PC-3 (cell line): ENCODE results near the gene SETMAR. TPM values are rescaled to one million over a fixed set of nuclear protein-coding genes. Genes with fewer than 3 reads are reported as not detected.

ENCODE experiments used
- ATAC-seq: fragments of 200-7000 bp; cut with Tn5 transposase; 2 replicates; pipeline ENCODE4 v1.9.1; 2020; ENCODE audit warnings: mild to moderate bottlenecking, moderate library complexity
- BruUV-seq: library from RNA; stranded (reverse); fragments of 400-500 nt; replicated peaks from 2 replicates; lab custom pipeline; 2021; lab: Mats Ljungman, UMichigan
- CTCF ChIA-PET: fragments of 300-600 bp; sonication (Branson Sonifier 250); formaldehyde crosslinking; loops from one replicate; lab custom pipeline; 2022; ENCODE audit warnings: antibody characterized with exemption; lab: Charles Lee
- POLR2A ChIA-PET: fragments of 300-600 bp; sonication (Branson Sonifier 250); formaldehyde crosslinking; loops from one replicate; lab custom pipeline; 2022; ENCODE audit warnings: antibody characterized with exemption; ENCODE audit not compliant: unreplicated experiment; lab: Charles Lee
- DNase-seq: peaks from one replicate; pipeline ENCODE4 v3.0.0-alpha.2; 2015
- H2AFZ ChIP-seq: fragments of 300-600 bp; sonication (generic); 2 replicates; pipeline ENCODE4 v1.6.0; 2016; ENCODE audit warnings: antibody characterized with exemption, low read length
- H3F3A ChIP-seq: fragments of 300-600 bp; sonication (generic); one replicate; pipeline ENCODE4 v1.6.0; 2017; ENCODE audit warnings: antibody characterized with exemption, low read length, control low read depth, mild to moderate bottlenecking; ENCODE audit not compliant: unreplicated experiment
- H3K27ac ChIP-seq: fragments of 300-600 bp; sonication (generic); 2 replicates; pipeline ENCODE4 v1.5.1; 2016; ENCODE audit warnings: mild to moderate bottlenecking, low read length
- H3K27me3 ChIP-seq: fragments of 300-600 bp; sonication (generic); 2 replicates; pipeline ENCODE4 v1.6.1; 2016; ENCODE audit warnings: low read length, mixed read lengths
- H3K36me3 ChIP-seq: fragments of 300-600 bp; sonication (generic); 2 replicates; pipeline ENCODE4 v1.6.1; 2016; ENCODE audit warnings: low read depth, mixed run types, low read length, mixed read lengths
- H3K4me1 ChIP-seq: fragments of 300-600 bp; sonication (generic); 2 replicates; pipeline ENCODE4 v1.5.1; 2016; ENCODE audit warnings: low read length; ENCODE audit not compliant: insufficient read depth
- H3K4me2 ChIP-seq: fragments of 300-600 bp; sonication (generic); 2 replicates; pipeline ENCODE4 v1.6.0; 2016; ENCODE audit warnings: low read length
- H3K4me3 ChIP-seq: fragments of 300-600 bp; sonication (generic); 2 replicates; pipeline ENCODE4 v1.5.1; 2016; ENCODE audit warnings: mild to moderate bottlenecking, low read length, mixed read lengths
- H3K79me2 ChIP-seq: fragments of 300-600 bp; sonication (generic); 2 replicates; pipeline ENCODE4 v1.6.1; 2017; ENCODE audit warnings: low read length, mixed read lengths
- H3K9ac ChIP-seq: fragments of 300-600 bp; sonication (generic); 2 replicates; pipeline ENCODE4 v1.6.0; 2016; ENCODE audit warnings: mild to moderate bottlenecking, low read length
- H3K9me2 ChIP-seq: fragments of 300-600 bp; sonication (generic); replicated peaks from 2 replicates; pipeline ENCODE4 v1.6.1; 2016; ENCODE audit warnings: mixed run types, low read length, mixed read lengths
- H3K9me3 ChIP-seq: fragments of 300-600 bp; sonication (generic); 2 replicates; pipeline ENCODE4 v1.6.1; 2016; ENCODE audit warnings: low read length, mixed read lengths
- H4K20me1 ChIP-seq: fragments of 300-600 bp; sonication (generic); 2 replicates; pipeline ENCODE4 v1.6.1; 2016; ENCODE audit warnings: low read length, mixed read lengths
- EZH2 ChIP-seq: fragments of 300-600 bp; sonication (generic); IDR thresholded peaks from one replicate; pipeline ENCODE4 v1.6.1; 2017; ENCODE audit warnings: antibody characterized with exemption, mild to moderate bottlenecking, low read length; ENCODE audit not compliant: unreplicated experiment
- EZH2phosphoT487 ChIP-seq: fragments of 300-600 bp; sonication (generic); IDR thresholded peaks from 2 replicates; pipeline ENCODE4 v1.6.1; 2018; ENCODE audit warnings: mild to moderate bottlenecking, antibody characterized with exemption, low read length, borderline replicate concordance
- intact Hi-C: fragments of 100-400 bp; cut with micrococcal nuclease; formaldehyde crosslinking; loops from 2 replicates; pipeline ENCODE4 v1.9.0; 2023
- total RNA-seq: library from RNA; depleted of rRNA; stranded (reverse); fragments of >200 nt; gene quantifications from 2 replicates; pipeline ENCODE4 v1.2.3, GENCODE V29; 2014
- TF ChIP-seq, protein P1 (sequence below): fragments of 300-600 bp; sonication (generic); conservative IDR thresholded peaks from 2 replicates; pipeline ENCODE4 v1.5.1; 2017; ENCODE audit warnings: antibody characterized with exemption, low read depth, mild to moderate bottlenecking, low read length

SETMAR gene
- total RNA-seq, 1 experiment from 2014 or later = 17.5 TPM

DNA sequence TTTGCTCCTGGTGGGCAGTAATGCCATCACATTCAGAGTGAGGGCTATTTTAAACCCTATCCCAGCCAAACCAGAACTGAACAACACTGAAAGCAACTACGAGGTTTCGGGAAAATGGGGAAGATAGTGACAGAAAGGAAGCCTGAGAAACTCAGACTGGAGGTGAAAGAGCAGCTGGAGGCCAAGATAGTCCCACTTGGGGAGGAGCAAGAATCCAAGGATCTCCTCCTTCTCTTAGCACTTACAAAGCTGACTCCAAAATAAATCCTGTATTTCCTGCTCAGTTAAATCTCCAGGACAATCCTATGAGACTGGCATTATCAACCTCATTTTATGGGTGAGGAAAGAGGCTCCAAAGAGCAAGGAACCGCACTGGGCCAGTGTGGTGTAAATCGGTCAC lies 14.1 kb upstream of the SETMAR start:
- Histone ChIP-seq H4K20me1 (no peaks in the 10 kb centered on the region), H2AFZ (no peak overlapping the region), H3K36me3 (no peaks in the 10 kb centered on the region), H3F3A (no peaks in the 10 kb centered on the region), H3K9me2 (no peaks in the 10 kb centered on the region), H3K4me1 (no peaks in the 10 kb centered on the region), H3K27me3 (peaks cover 20% of the 10 kb centered on the region; the same call in 1 of the 2 replicates), H3K9ac (no peak overlapping the region), H3K79me2 (no peaks in the 10 kb centered on the region), H3K27ac (no peak overlapping the region), H3K9me3 (no peaks in the 10 kb centered on the region), H3K4me3 (no peak overlapping the region), H3K4me2 (no peak overlapping the region)
- ChIA-PET POLR2A (no interaction called here), CTCF (no interaction called here)
- no TSS peak for BruUV-seq
- TF ChIP-seq EZH2phosphoT487 = no peak
- no peak for TF ChIP-seq EZH2
- TF ChIP-seq, protein P1, sequence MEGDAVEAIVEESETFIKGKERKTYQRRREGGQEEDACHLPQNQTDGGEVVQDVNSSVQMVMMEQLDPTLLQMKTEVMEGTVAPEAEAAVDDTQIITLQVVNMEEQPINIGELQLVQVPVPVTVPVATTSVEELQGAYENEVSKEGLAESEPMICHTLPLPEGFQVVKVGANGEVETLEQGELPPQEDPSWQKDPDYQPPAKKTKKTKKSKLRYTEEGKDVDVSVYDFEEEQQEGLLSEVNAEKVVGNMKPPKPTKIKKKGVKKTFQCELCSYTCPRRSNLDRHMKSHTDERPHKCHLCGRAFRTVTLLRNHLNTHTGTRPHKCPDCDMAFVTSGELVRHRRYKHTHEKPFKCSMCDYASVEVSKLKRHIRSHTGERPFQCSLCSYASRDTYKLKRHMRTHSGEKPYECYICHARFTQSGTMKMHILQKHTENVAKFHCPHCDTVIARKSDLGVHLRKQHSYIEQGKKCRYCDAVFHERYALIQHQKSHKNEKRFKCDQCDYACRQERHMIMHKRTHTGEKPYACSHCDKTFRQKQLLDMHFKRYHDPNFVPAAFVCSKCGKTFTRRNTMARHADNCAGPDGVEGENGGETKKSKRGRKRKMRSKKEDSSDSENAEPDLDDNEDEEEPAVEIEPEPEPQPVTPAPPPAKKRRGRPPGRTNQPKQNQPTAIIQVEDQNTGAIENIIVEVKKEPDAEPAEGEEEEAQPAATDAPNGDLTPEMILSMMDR = no peak
- intact Hi-C loops = no loop called here
- ATAC-seq (no peak), DNase-seq (no peak)

DNA sequence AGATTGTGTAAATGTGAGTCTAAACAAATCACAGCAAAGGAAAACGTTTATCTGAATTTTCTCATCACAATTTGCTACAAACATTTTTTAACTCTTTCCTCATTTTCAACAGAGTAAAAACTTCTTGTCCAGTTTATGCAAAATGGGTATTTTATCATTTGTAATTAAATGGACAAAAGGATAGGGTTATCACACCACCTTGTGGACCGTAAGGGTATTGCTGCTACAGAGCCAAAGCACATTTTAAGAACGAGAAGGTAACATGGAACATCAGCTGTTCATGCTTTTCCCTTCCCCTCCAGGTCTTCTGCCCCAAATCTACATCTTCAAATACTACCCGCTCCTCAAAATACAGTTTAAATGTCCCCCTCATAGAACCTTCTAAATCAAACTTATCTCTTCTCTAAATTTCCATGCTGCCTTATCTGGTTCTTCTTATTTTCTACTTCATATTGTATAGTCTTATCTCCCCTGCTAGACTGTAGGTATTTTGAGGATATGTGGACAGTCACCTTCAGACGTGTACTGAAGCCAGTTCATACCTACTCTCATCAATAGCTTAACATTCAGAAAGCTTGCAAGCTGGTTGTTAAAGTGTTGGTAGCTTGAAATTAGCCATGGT lies 12.8 kb upstream of the SETMAR start:
- Histone ChIP-seq H3F3A (no peaks in the 10 kb centered on the region), H3K4me1 (no peaks in the 10 kb centered on the region), H3K4me3 (no peak overlapping the region), H3K36me3 (no peaks in the 10 kb centered on the region), H2AFZ (peak overlapping the region; percentile 39; the same call in 1 of the 2 replicates), H3K4me2 (no peak overlapping the region), H3K9ac (no peak overlapping the region), H3K9me2 (no peaks in the 10 kb centered on the region), H3K9me3 (no peaks in the 10 kb centered on the region), H4K20me1 (no peaks in the 10 kb centered on the region), H3K27me3 (peaks cover 18% of the 10 kb centered on the region; the same call in 1 of the 2 replicates), H3K27ac (no peak overlapping the region), H3K79me2 (no peaks in the 10 kb centered on the region)
- DNase-seq = peak; percentile 74
- TF ChIP-seq EZH2 = no peak
- TF ChIP-seq, protein P1 = peak; percentile 93
- ATAC-seq = peak; percentile 72
- intact Hi-C loops = loop anchor here (1.0 to 10.0 kb wide), 3 partner anchors 1090 to 1166 kb away; partner anchors contain the start of gene TRNT1
- ChIA-PET CTCF (interaction anchor here (0.6 to 1.0 kb wide), 3 partner anchors 8 to 1090 kb away, joined by 3 to 4 read pairs (median 4); no protein-coding TSS in a partner anchor), POLR2A (no interaction called here)
- no TSS peak for BruUV-seq

DNA sequence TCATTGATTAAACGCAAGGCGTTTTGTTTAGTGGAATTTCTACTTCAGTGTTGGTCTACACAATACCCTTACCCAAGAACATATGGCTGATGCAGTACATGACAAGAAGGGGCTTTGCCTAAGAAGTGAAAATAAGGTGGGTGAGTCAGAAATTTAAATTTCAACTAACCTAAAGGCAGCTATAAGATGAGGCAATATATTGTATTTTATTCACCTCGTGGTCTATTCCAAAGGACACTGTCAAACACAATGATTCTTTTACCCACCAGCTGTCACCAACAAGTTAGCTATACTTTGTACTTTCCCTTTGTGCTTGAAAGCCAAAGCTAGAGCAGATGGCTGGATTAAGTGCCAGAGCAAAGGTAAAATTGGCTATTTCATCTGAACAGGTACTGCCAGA lies 10.9 kb upstream of the SETMAR start:
- no TSS peak for BruUV-seq
- Histone ChIP-seq H3K27ac (no peak overlapping the region), H3K27me3 (peaks cover 10% of the 10 kb centered on the region; the same call in 1 of the 2 replicates), H3K4me1 (no peaks in the 10 kb centered on the region), H2AFZ (no peak overlapping the region), H3K9ac (no peak overlapping the region), H3F3A (no peaks in the 10 kb centered on the region), H3K9me3 (no peaks in the 10 kb centered on the region), H3K4me2 (no peak overlapping the region), H3K79me2 (no peaks in the 10 kb centered on the region), H4K20me1 (no peaks in the 10 kb centered on the region), H3K36me3 (no peaks in the 10 kb centered on the region), H3K4me3 (no peak overlapping the region), H3K9me2 (no peaks in the 10 kb centered on the region)
- ChIA-PET POLR2A (interaction anchor here (0.6 kb wide), 1 partner anchor 201 kb away, joined by 3 read pairs; the partner anchor contains the start of gene ITPR1), CTCF (no interaction called here)
- intact Hi-C loops = loop anchor here (10.0 kb wide), 1 partner anchor 1168 kb away; the partner anchor contains the start of gene TRNT1
- ATAC-seq (no peak), DNase-seq (no peak)
- TF ChIP-seq EZH2phosphoT487 (no peak), EZH2 (no peak)
- TF ChIP-seq, protein P1 = no peak
